Measurements from ENCODE around the gene ALG1.
"Not testable (repeated sequence)": the region's sequence is repeated elsewhere in the genome, so short reads cannot be mapped to it uniquely, and the experiment has no call there.

Gene ALG1

GRCh38 chr16:5075637-5076036 lies 4.0 kb downstream of the ALG1 start:
- no peak for DNase-seq

DNA sequence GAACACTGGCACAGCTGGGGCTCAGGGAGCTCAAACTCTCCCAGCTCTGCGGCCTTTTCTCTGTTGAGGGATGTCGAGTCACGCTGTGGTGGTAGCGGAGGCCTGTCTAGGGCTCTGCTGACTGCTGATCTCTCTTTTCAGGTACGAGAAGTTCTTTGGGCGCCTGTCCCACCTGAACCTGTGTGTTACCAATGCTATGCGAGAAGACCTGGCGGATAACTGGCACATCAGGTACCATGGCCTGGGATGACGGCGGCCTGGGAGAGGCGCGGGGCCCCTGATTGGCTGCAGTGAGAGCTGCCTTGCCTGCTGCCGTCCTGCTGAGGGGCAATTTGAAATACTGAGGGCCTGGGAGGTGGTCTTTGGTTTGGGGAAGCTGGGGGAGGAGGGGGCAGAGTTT lies 5.7 kb downstream of the ALG1 start:
- no peak for DNase-seq

DNA sequence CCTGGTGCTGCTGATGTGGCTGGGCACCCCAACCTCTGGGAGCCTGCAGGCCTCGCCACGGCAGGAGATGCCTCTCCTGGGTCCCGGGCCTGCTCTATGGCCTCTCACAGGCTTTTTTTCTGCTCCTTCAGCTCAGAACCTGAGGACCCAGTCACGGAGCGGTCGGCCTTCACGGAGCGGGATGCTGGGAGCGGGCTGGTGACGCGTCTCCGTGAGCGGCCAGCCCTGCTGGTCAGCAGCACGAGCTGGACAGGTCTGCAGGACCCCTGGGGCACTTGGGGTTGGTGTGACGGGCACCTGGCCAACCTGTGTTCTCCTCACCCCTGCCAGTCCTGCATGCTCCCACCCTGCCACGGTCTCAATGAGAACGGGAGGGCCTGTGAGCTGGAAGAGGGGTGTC lies 7.0 kb downstream of the ALG1 start:
- no peak for DNase-seq

DNA sequence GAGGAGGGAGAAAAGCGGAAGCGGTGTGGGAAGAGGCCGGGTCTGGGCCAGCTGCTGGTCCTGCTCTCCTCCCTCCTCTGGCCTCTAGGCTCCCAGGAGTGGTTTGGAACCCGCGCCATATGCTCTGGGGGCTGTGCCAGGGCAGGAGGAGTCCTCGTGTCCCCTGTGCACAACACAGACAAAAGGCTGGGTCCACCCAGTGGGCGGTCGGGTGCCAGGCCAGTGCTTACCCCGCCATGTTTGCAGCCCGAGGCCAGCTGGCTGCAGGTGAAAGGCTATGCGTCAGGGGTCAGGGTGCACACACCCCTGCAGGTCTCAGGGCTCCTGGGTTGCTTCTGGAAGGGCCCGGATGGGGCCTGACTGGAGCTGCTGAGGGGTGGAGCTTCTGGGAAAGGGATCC lies 8.8 kb downstream of the ALG1 start:
- not testable (repeated sequence) for DNase-seq

GRCh38 chr16:5080996-5081395 lies 9.4 kb downstream of the ALG1 start:
- not testable (repeated sequence) for DNase-seq

- DNase-seq: not testable (repeated sequence)
Observed at GRCh38 chr16:5083646-5084045, 12.0 kb downstream of the ALG1 start.

DNA sequence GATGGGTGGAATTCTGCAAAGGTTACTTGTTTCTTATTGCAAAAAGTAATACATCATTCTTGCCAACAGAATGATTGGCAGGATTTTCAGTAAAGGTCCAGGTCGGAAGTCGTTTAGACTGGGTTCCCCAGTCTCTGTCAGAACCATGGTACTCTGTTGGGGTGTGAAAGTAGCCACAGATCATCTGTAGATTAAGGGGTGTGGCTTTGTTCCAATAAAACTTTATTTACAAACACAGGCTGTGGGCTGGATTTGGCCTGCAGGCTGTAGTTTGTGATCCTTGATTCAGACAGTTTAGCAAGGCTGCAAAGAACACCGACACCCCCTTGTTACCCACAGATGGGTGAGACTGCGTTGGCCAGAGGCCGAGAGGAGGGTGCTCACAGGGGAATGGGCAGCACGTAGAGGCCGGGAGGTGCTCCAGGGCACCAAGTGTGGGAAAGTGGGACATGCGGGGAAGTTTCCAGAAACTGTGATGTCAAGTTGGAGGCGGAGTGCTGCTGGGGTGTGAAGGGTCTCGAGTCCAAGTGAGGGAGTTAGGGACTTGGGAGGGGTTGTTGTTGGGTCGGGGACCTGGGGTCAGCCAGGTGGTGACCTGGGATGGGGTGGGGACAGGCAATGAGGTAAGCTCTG lies 12.6 kb downstream of the ALG1 start:
- DNase-seq: not testable (repeated sequence)

GRCh38 chr16:5084802-5085201 lies 13.2 kb downstream of the ALG1 start:
- DNase-seq: peak; percentile 75

GRCh38 chr16:5085716-5086115 lies 14.1 kb downstream of the ALG1 start:
- DNase-seq: not testable (repeated sequence)

GRCh38 chr16:5088086-5088790 lies 16.6 kb downstream of the ALG1 start:
- DNase-seq: not testable (repeated sequence)

DNA sequence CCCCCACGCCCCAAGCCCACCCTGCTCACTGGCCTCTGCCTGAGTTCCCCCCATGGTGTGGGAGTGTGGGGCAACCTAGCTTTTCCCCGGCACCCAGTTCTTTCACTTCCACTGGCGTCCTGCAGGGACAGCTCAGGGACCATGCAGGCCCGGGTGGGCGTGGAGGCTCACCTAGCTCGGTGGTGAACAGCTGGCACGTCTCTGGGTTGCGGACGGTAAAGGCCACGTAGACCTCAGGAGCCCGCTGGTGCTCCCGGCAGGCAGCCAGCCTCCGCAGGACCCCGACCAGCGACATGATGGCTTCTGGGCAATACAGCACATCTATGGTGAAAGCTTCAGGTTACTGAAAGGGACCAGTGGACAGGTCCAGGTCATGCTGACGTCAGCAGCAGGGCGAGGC lies 17.3 kb downstream of the ALG1 start:
- DNase-seq: not testable (repeated sequence)

GRCh38 chr16:5089911-5090555 lies 18.4 kb downstream of the ALG1 start:
- DNase-seq: not testable (repeated sequence)

- DNase-seq: not testable (repeated sequence)
Observed at GRCh38 chr16:5090592-5090991, 18.9 kb downstream of the ALG1 start.

DNA sequence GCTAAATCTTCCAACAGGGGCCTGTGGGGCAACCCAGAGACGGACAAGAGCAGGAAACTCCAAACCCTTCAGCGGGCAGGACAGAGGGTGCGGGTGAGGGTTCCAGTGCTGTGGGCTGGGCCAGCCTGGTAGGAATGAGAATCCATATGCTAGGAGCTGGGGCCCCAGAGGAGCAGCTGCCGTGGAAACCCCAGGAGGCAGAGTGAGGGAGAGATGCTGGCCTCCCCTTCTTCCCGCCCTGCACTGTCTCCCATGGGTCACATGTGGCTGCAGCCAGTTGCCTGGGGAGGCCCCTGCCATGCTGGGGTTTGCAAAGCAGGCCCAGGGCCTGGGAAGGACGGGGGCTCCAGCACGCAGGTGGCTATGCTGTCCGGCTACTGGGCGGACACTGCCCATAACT lies 21.4 kb downstream of the ALG1 start:
- not testable (repeated sequence) for DNase-seq

GRCh38 chr16:5093746-5094145 lies 22.1 kb downstream of the ALG1 start:
- DNase-seq: not testable (repeated sequence)

- DNase-seq: not testable (repeated sequence)
Observed at GRCh38 chr16:5095145-5095830, 23.6 kb downstream of the ALG1 start.

DNA sequence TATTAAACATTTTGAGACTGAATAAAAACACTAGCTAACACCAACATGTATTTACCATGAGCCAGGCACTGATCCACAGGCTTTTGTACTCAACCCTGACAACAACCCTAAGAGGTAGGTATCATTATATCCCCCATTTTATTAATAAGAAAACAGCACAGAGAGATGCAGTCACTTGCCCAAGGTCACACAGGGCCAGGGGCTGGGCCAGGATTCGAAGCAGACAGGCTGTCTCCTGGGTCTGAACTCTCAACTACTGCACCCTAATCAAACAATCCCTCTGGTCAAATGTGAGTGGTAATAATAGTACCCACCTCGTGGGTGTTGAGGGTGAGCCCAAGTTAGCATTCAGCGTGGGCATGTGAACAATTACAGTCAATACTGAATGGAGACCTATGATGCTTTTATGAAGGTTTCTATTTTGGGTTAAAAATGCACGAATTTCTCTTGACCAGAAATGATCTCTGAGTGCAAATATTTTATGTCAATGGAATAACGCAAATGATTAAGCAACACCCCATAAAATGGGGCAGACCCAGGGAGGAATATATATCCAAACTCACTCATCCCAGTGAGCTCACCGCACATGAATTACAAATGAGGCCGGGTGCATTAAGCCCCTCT lies 24.9 kb downstream of the ALG1 start:
- DNase-seq: not testable (repeated sequence)

DNA sequence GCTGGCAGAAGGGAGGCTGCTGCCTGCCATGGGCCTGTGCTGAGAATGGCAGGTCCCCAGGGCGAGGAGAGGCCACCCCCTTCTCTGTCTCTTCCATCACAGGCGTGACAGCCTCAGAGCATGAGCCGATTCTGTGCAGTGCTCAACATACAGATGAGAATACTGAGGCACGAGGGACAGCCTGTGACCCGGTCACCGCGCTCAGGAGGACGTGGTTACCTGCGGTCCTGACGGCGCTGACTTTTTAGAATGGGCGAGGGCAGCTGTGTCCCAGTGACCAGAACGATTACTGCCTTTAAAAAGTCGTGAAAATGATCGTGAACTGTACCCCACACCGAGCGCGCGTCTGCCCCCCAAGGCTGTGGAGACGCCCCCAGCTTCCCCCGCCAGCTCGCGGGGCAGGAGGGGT lies 25.4 kb downstream of the ALG1 start:
- peak; percentile 53 for DNase-seq

DNA sequence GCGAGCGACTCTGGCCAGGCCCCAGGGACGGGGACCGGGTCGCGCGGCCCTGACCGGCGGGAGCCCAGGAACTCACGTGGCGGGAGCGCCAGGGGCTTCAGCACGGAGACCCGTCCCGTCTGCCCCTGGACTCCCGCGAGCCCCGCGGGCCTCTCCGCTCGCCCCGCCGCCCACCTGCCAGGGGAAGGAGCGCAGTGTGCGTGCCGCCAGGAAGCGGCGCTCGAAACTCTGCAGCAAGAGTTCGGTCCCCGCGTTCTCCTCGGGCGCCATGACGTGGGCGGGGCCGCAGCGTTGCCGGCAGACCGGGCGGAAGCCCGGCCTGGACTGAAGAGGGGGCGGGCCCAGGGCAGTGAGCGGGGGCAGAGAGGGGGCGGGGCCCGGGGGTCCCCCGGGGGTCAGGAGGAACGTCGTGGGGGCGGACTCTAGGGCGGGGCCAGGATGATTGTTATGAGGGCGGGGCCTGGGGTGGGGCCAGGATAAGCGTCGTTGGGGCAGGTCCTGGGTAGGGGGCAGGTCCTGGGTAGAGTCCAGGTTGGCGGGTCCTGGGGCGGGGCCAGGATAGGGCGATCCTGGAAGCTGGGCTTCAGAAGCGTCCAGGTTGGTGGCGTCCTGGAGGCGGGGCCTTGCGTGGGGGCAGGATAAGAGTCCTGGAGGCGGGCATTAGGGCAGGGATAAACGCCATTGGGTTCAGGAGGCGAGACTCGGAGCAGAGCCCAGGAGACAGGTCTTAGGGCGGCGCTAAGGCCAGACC lies 26.0 kb downstream of the ALG1 start, which contains the start of gene EEF2KMT:
Gene EEF2KMT (minus strand): TSS at position 326 of the 751 bp plus-strand sequence. CDS start 56 bp downstream, at position 270.
- peak; percentile 96 for DNase-seq

DNA sequence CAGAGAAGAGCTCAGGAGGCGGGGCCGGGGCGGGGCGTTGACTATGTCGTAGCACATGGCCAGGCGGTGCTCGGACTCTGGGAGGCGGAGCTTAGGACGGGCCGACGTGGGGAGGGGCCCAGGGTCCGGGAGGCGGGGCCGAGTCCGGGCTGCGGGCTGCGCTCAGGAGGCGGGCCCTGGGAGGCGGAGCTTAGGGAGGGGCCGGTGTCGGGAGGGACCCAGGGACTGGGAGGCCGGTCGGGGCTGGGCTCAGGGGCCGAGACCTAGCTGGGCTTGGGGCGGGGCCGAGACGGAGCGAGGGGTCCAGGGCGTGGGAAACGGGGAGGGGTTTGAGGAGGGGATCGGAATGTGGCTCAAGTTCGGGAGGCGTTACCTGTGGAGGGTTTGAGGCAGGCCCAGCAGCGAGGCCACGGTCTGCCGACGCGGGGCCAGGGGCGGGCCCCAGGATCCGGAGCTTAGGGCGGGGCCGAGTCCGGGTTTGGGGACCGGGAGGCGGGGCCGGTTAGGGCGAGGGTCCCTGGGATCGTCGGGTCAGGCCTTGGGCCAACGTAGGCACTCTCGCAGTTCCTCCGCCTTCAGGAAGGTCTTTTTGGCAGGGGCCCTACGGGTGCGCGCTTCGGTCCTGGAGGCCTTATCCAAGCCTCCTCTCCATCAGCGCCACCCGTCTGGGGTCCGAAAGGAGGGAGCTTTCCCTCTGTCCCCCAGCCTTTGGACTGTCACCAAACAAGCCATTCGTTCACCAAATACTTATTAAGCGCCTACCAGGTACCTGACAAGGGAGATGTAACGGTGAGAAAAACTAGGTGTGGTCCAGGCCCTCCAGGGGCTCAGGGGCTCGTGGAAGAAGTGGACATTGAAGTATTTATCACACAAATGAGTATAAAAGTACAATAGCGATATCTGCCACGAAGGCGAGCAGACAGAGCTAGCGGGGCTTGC lies 26.8 kb downstream of the ALG1 start:
- DNase-seq: peak; percentile 79

- not testable (repeated sequence) for DNase-seq
Observed at GRCh38 chr16:5099174-5099573, 27.5 kb downstream of the ALG1 start.
